B cell (primary cell): ENCODE data around the gene ADAMTS14. TPM values are rescaled to one million over a fixed set of nuclear protein-coding genes. Genes with fewer than 3 reads are reported as not detected.

Source experiments
- ATAC-seq: fragments of 200-7000 bp; cut with Tn5 transposase; one replicate; pipeline ENCODE4 v1.10.0; 2021; ENCODE audit warnings: low read depth, mild to moderate bottlenecking, moderate number of reproducible peaks, moderate library complexity
- CTCF ChIA-PET: fragments of 350-600 bp; sonication (Branson Sonifier 250); formaldehyde crosslinking; loops from one replicate; lab custom pipeline; 2021; ENCODE audit warnings: antibody characterized with exemption, inconsistent platforms; lab: Charles Lee
- POLR2A ChIA-PET: fragments of 350-600 bp; sonication (Branson Sonifier 250); formaldehyde crosslinking; loops from one replicate; lab custom pipeline; 2021; ENCODE audit warnings: antibody characterized with exemption; lab: Charles Lee
- DNase-seq: peaks from one replicate; pipeline ENCODE4 v3.0.0; 2013
- H2AFZ ChIP-seq: 2 replicates; pipeline ENCODE4 v1.6.1; 2012; ENCODE audit warnings: mild to moderate bottlenecking, low read depth, low read length; ENCODE audit not compliant: insufficient read depth, poor library complexity, severe bottlenecking
- H3K27ac ChIP-seq, 2 donors: 1 replicate in 1 of 2; 2 replicates in 1 of 2; pipeline ENCODE4 v1.5.1; 2012 to 2013; ENCODE audit warnings: low read length in 2 of 2, mild to moderate bottlenecking in 2 of 2, moderate library complexity in 1 of 2
- H3K27me3 ChIP-seq, 4 experiments: fragments of 200-600 bp in 1 of 4; sonication (generic) in 1 of 4; replicated peaks in 1 of 4; 1 replicate in 2 of 4; 2 replicates in 2 of 4; pipeline versions ENCODE4 v1.6.1 to v1.7.0; 2013 to 2016; ENCODE audit warnings: low read length in 3 of 4, mild to moderate bottlenecking in 2 of 4, mixed read lengths in 1 of 4, moderate library complexity in 1 of 4; ENCODE audit not compliant: insufficient read depth in 4 of 4, control insufficient read depth in 3 of 4; ENCODE audit errors: control extremely low read depth in 1 of 4
- H3K36me3 ChIP-seq, 2 experiments: replicated peaks in 1 of 2; 1 replicate in 1 of 2; 2 replicates in 1 of 2; pipeline versions ENCODE4 v1.6.1 to v1.7.1; 2013; ENCODE audit warnings: low read length in 1 of 2; ENCODE audit not compliant: insufficient read depth in 2 of 2, control insufficient read depth in 1 of 2; ENCODE audit errors: control extremely low read depth in 1 of 2, extremely low read depth in 1 of 2
- H3K4me1 ChIP-seq, 2 donors: fragments of 200-600 bp in 1 of 2; sonication (generic) in 1 of 2; 1 replicate in 1 of 2; 2 replicates in 1 of 2; pipeline versions ENCODE4 v1.5.1 to v1.6.1; 2013 to 2017; ENCODE audit warnings: low read length in 2 of 2; ENCODE audit not compliant: control insufficient read depth in 2 of 2, insufficient read depth in 2 of 2
- H3K4me2 ChIP-seq: replicated peaks from 2 replicates; pipeline ENCODE3; 2012; ENCODE audit warnings: mild to moderate bottlenecking, low read depth, low read length; ENCODE audit not compliant: poor library complexity, severe bottlenecking
- H3K4me3 ChIP-seq, 5 experiments: fragments of 200-600 bp in 1 of 5; sonication (generic) in 1 of 5; 1 replicate in 3 of 5; 2 replicates in 2 of 5; pipeline versions ENCODE4 v1.5.1 to v1.7.0; 2011 to 2016; ENCODE audit warnings: low read length in 4 of 5, mild to moderate bottlenecking in 4 of 5, low read depth in 2 of 5, control low read depth in 1 of 5, moderate library complexity in 1 of 5; ENCODE audit not compliant: insufficient read depth in 1 of 5; ENCODE audit errors: control extremely low read depth in 1 of 5, extremely low read depth in 1 of 5
- H3K79me2 ChIP-seq: fragments of 200-600 bp; sonication (generic); one replicate; pipeline ENCODE4 v1.6.0; 2016; ENCODE audit warnings: low read length; ENCODE audit not compliant: control insufficient read depth, insufficient read depth
- H3K9ac ChIP-seq: fragments of 200-600 bp; sonication (generic); 2 replicates; pipeline ENCODE4 v1.6.1; 2017; ENCODE audit warnings: mild to moderate bottlenecking, low read length, moderate library complexity
- H3K9me3 ChIP-seq, 3 donors: one replicate each; pipeline versions ENCODE4 v1.6.1 to v1.7.1; 2013; ENCODE audit warnings: low read length in 2 of 3; ENCODE audit not compliant: control insufficient read depth in 2 of 3, insufficient read depth in 1 of 3; ENCODE audit errors: control extremely low read depth in 1 of 3
- H4K20me1 ChIP-seq: 2 replicates; pipeline ENCODE4 v1.6.0; 2012; ENCODE audit warnings: mild to moderate bottlenecking, low read length; ENCODE audit not compliant: insufficient read depth, control insufficient read depth, poor library complexity, severe bottlenecking
- H3K27ac Mint-ChIP-seq: one replicate; pipeline ENCODE4 v1.8.0; 2021; ENCODE audit warnings: mixed read lengths
- H3K27me3 Mint-ChIP-seq: one replicate; pipeline ENCODE4 v1.8.0; 2021; ENCODE audit warnings: mixed read lengths
- H3K4me1 Mint-ChIP-seq: one replicate; pipeline ENCODE4 v1.8.0; 2021; ENCODE audit warnings: mixed read lengths
- H3K4me3 Mint-ChIP-seq: one replicate; pipeline ENCODE4 v1.8.0; 2021; ENCODE audit warnings: mixed read lengths
- H3K9me3 Mint-ChIP-seq: one replicate; pipeline ENCODE4 v1.8.0; 2022; ENCODE audit warnings: mixed read lengths; ENCODE audit not compliant: insufficient read depth
- EZH2 ChIP-seq: IDR thresholded peaks from 2 replicates; pipeline ENCODE4 v1.6.1; 2012; ENCODE audit warnings: borderline replicate concordance, low read depth, mild to moderate bottlenecking, moderate library complexity, low read length; ENCODE audit not compliant: insufficient read depth, poor library complexity, severe bottlenecking
- WGBS: methylation state at CpG from one replicate; pipeline ENCODE4 v1.1.5; 2013; ENCODE audit warnings: missing lambda C conversion rate; ENCODE audit not compliant: insufficient coverage; 5-methylcytosine and 5-hydroxymethylcytosine counted together
- intact Hi-C: fragments of 100-400 bp; cut with micrococcal nuclease; formaldehyde crosslinking; loops from one replicate; pipeline ENCODE4 v1.10.0; 2022
- polyA plus RNA-seq: library from polyadenylated mRNA; depleted of rRNA; stranded (reverse); fragments of >200 nt; gene quantifications from 2 replicates; pipeline ENCODE4 v1.2.3, GENCODE V29; 2012
- total RNA-seq, 2 donors: library from RNA; stranded (reverse); fragments of 120-200 nt in 1 of 2; gene quantifications; 1 replicate in 1 of 2; 2 replicates in 1 of 2; pipeline versions ENCODE4 v1.2.3 to v1.2.4, GENCODE V29; 2013 to 2022
- TF ChIP-seq, protein P1 (sequence below): fragments of 200-600 bp; IDR thresholded peaks from one replicate; pipeline ENCODE4 v1.8.0; 2022; ENCODE audit warnings: antibody characterized with exemption, mild to moderate bottlenecking

ADAMTS14 gene
- total and polyA plus RNA-seq, 2 donors (not counting 1 experiment from before 2014, with no cell fraction given), result not detected

DNA sequence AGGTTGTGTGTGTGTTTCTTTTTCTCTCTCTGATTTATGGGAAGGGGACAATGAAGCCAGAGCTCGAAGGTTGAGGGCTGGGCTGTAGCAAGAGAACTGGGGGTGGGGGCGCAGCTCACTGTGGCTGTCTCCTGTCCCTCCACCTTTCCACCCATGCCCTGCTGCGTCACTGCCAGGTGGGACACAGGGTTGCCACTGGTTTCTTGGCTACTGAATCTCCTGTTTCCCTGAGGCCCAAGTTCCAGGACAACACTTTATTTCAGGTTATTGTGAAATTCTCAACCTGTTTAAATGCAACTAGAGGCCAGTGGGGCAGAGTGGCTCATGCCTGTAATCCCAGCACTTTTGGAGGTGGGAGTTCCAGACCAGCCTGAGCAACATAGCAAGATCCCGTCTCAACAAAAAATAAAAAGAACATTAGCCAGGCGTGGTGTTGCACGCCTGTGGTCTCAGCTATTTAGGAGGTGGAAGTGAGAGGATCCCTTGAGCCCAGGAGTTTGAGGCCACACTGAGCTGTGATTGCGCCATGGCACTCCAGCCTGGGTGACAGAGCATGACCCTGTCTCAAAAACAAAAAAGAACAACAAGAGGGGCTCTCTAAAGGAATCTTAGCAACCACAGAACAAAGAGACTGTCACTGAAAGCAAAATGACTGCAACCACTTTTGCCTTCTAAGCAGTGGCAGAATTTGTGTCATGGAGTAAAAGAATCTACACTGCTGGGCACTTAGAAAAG is 90.3 kb downstream of the ADAMTS14 start:
- intact Hi-C loops, result no loop called here
- ChIA-PET POLR2A (no interaction called here), CTCF (interaction anchor here (0.7 to 2.5 kb wide), 4 partner anchors 203 to 301 kb away, joined by 3 to 6 read pairs (median 4); no protein-coding TSS in a partner anchor)
- WGBS, result 46% methylated on average over 4 of the region's 7 CpGs
- no peak overlapping the region for H3K4me3 Mint-ChIP-seq
- H3K9ac ChIP-seq, result no peak overlapping the region
- H3K27me3 Mint-ChIP-seq, result peaks cover 7% of the 10 kb centered on the region
- no peak for TF ChIP-seq EZH2
- TF ChIP-seq, protein P1, sequence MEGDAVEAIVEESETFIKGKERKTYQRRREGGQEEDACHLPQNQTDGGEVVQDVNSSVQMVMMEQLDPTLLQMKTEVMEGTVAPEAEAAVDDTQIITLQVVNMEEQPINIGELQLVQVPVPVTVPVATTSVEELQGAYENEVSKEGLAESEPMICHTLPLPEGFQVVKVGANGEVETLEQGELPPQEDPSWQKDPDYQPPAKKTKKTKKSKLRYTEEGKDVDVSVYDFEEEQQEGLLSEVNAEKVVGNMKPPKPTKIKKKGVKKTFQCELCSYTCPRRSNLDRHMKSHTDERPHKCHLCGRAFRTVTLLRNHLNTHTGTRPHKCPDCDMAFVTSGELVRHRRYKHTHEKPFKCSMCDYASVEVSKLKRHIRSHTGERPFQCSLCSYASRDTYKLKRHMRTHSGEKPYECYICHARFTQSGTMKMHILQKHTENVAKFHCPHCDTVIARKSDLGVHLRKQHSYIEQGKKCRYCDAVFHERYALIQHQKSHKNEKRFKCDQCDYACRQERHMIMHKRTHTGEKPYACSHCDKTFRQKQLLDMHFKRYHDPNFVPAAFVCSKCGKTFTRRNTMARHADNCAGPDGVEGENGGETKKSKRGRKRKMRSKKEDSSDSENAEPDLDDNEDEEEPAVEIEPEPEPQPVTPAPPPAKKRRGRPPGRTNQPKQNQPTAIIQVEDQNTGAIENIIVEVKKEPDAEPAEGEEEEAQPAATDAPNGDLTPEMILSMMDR, result no peak
- H3K27ac Mint-ChIP-seq, result no peak overlapping the region
- H3K4me1 Mint-ChIP-seq, result no peaks in the 10 kb centered on the region
- H2AFZ ChIP-seq, result no peak overlapping the region
- DNase-seq (no peak), ATAC-seq (no peak)
- no peak overlapping the region for H3K27ac ChIP-seq
- no peaks in the 10 kb centered on the region for H3K79me2 ChIP-seq
- no peaks in the 10 kb centered on the region for H3K36me3 ChIP-seq
- no peaks in the 10 kb centered on the region for H3K4me1 ChIP-seq
- H4K20me1 ChIP-seq, result no peaks in the 10 kb centered on the region
- H3K4me3 ChIP-seq, result no peak overlapping the region
- peaks cover 0 to 8% (median 8%) of the 10 kb centered on the region in 3 donors for H3K9me3 ChIP-seq
- H3K9me3 Mint-ChIP-seq, result peaks cover 11% of the 10 kb centered on the region
- H3K4me2 ChIP-seq, result no peak overlapping the region
- no peaks in the 10 kb centered on the region for H3K27me3 ChIP-seq

DNA sequence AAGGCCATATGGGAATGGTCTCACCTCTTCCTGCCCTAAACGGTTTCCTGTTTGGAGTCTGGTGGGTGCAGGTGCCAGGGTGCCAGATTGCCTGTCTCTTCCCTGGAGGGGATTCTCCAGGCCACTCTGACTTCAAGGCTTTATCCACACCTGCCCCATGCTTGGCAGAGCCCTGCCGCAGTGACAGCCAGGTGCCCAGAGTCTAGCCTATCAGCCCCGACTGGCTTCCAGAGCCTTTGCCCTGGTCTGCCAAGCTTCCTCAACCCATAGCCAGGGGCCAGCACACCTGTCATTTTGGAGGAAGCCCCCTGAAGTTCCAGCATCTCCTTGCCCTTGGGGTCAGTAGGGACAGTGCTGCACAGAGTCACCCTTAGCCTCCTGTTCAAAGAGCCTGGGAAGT is 91.3 kb downstream of the ADAMTS14 start:
- ATAC-seq (no peak), DNase-seq (no peak)
- Histone ChIP-seq H2AFZ (no peak overlapping the region), H3K9ac (no peak overlapping the region), H3K27ac (no peak overlapping the region), H4K20me1 (no peaks in the 10 kb centered on the region), H3K9me3 (peaks cover 0 to 8% (median 8%) of the 10 kb centered on the region in 3 donors), H3K4me2 (no peak overlapping the region), H3K4me1 (no peaks in the 10 kb centered on the region), H3K79me2 (no peaks in the 10 kb centered on the region), H3K27me3 (no peaks in the 10 kb centered on the region), H3K36me3 (no peaks in the 10 kb centered on the region), H3K4me3 (no peak overlapping the region)
- WGBS, result 45% methylated on average over 3 of the region's 3 CpGs
- ChIA-PET CTCF (interaction anchor here (2.5 kb wide), 1 partner anchor 302 kb away, joined by 6 read pairs; no protein-coding TSS in a partner anchor), POLR2A (no interaction called here)
- Mint-ChIP-seq H3K4me1 (no peaks in the 10 kb centered on the region), H3K27ac (no peak overlapping the region), H3K9me3 (peaks cover 11% of the 10 kb centered on the region), H3K27me3 (peaks cover 7% of the 10 kb centered on the region), H3K4me3 (no peak overlapping the region)
- TF ChIP-seq, protein P1, result no peak
- no peak for TF ChIP-seq EZH2
- intact Hi-C loops, result no loop called here
